ENCODE results near the gene ZNF571.

- TF ChIP-seq CTCF (conservative IDR thresholded peaks at IDR 0.05; ENCODE audit: low read length): no peak
- TF ChIP-seq EZH2phosphoT487 (IDR thresholded peaks at IDR 0.05; ENCODE audit: borderline replicate concordance, low read depth, low read length): no peak
Observed at GRCh38 chr19:37551129-37551993, 43.2 kb downstream of the ZNF571 start.

Measured in OCI-LY7 (cell line).